ENCODE data around the gene C19orf33.

The C19orf33 gene

GRCh38 chr19:38320969-38321339 lies 16.9 kb downstream of the C19orf33 start:
- H2AFZ ChIP-seq: no peak overlapping the region
- no peaks in the 10 kb centered on the region for H3K4me1 ChIP-seq
- TF ChIP-seq CTCF (IDR thresholded peaks at IDR 0.05): no peak
- no peak overlapping the region for H3K4me2 ChIP-seq (ENCODE audit: low read length)
- H3K79me2 ChIP-seq: no peaks in the 10 kb centered on the region
- no peak overlapping the region for H3K4me3 ChIP-seq (ENCODE audit: low read depth, low read length)
- H3K36me3 ChIP-seq (ENCODE audit: control insufficient read depth, insufficient read depth, low read length): no peaks in the 10 kb centered on the region
- H3K9ac ChIP-seq: no peak overlapping the region
- H3K27ac ChIP-seq: no peak overlapping the region
- no peaks in the 10 kb centered on the region for H3K27me3 ChIP-seq (ENCODE audit: control insufficient read depth, insufficient read depth, low read length)
- no peaks in the 10 kb centered on the region for H3K9me3 ChIP-seq (ENCODE audit: control insufficient read depth, low read length)

GRCh38 chr19:38321646-38322196 lies 17.7 kb downstream of the C19orf33 start:
- Histone ChIP-seq H3K79me2 (no peaks in the 10 kb centered on the region), H3K27me3 (ENCODE audit: control insufficient read depth, insufficient read depth, low read length) (no peaks in the 10 kb centered on the region), H3K4me2 (ENCODE audit: low read length) (no peak overlapping the region), H3K9ac (no peak overlapping the region), H3K27ac (no peak overlapping the region), H3K4me1 (no peaks in the 10 kb centered on the region), H2AFZ (no peak overlapping the region), H3K4me3 (ENCODE audit: low read depth, low read length) (no peak overlapping the region), H3K9me3 (ENCODE audit: control insufficient read depth, low read length) (no peaks in the 10 kb centered on the region), H3K36me3 (ENCODE audit: control insufficient read depth, insufficient read depth, low read length) (no peaks in the 10 kb centered on the region)
- TF ChIP-seq CTCF (IDR thresholded peaks at IDR 0.05): no peak

GRCh38 chr19:38323291-38323690 lies 19.2 kb downstream of the C19orf33 start:
- Histone ChIP-seq H3K4me3 (ENCODE audit: low read depth, low read length) (no peak overlapping the region), H3K4me2 (ENCODE audit: low read length) (no peak overlapping the region), H3K27me3 (ENCODE audit: control insufficient read depth, insufficient read depth, low read length) (no peaks in the 10 kb centered on the region), H3K9ac (no peak overlapping the region), H3K36me3 (ENCODE audit: control insufficient read depth, insufficient read depth, low read length) (no peaks in the 10 kb centered on the region), H3K9me3 (ENCODE audit: control insufficient read depth, low read length) (no peaks in the 10 kb centered on the region), H3K79me2 (no peaks in the 10 kb centered on the region), H3K27ac (no peak overlapping the region), H2AFZ (no peak overlapping the region), H3K4me1 (no peaks in the 10 kb centered on the region)
- no peak for TF ChIP-seq CTCF (IDR thresholded peaks at IDR 0.05)

GRCh38 chr19:38324431-38324830 lies 20.4 kb downstream of the C19orf33 start:
- H3K9ac ChIP-seq: no peak overlapping the region
- no peaks in the 10 kb centered on the region for H3K79me2 ChIP-seq
- TF ChIP-seq CTCF (IDR thresholded peaks at IDR 0.05): no peak
- no peak overlapping the region for H3K4me3 ChIP-seq (ENCODE audit: low read depth, low read length)
- H3K36me3 ChIP-seq (ENCODE audit: control insufficient read depth, insufficient read depth, low read length): no peaks in the 10 kb centered on the region
- H3K27me3 ChIP-seq (ENCODE audit: control insufficient read depth, insufficient read depth, low read length): no peaks in the 10 kb centered on the region
- no peaks in the 10 kb centered on the region for H3K9me3 ChIP-seq (ENCODE audit: control insufficient read depth, low read length)
- no peaks in the 10 kb centered on the region for H3K4me1 ChIP-seq
- no peak overlapping the region for H2AFZ ChIP-seq
- no peak overlapping the region for H3K4me2 ChIP-seq (ENCODE audit: low read length)
- H3K27ac ChIP-seq: no peak overlapping the region

GRCh38 chr19:38326591-38326990 lies 22.5 kb downstream of the C19orf33 start:
- no peak for TF ChIP-seq CTCF (IDR thresholded peaks at IDR 0.05)
- H2AFZ ChIP-seq: no peak overlapping the region
- H3K27ac ChIP-seq: no peak overlapping the region
- H3K9me3 ChIP-seq (ENCODE audit: control insufficient read depth, low read length): no peaks in the 10 kb centered on the region
- no peaks in the 10 kb centered on the region for H3K27me3 ChIP-seq (ENCODE audit: control insufficient read depth, insufficient read depth, low read length)
- no peaks in the 10 kb centered on the region for H3K4me1 ChIP-seq
- H3K79me2 ChIP-seq: no peaks in the 10 kb centered on the region
- no peaks in the 10 kb centered on the region for H3K36me3 ChIP-seq (ENCODE audit: control insufficient read depth, insufficient read depth, low read length)
- no peak overlapping the region for H3K4me2 ChIP-seq (ENCODE audit: low read length)
- H3K9ac ChIP-seq: no peak overlapping the region
- no peak overlapping the region for H3K4me3 ChIP-seq (ENCODE audit: low read depth, low read length)
